DOHH2 (cell line): ENCODE results near the gene TMEM250.

Experiments used
- CTCF ChIP-seq: fragments of 200-600 bp; sonication (generic); IDR thresholded peaks from one replicate; pipeline ENCODE4 v1.5.1; 2014; ENCODE audit warnings: antibody characterized with exemption, mild to moderate bottlenecking, low read depth, low read length; ENCODE audit not compliant: poor library complexity, severe bottlenecking
- EZH2phosphoT487 ChIP-seq: fragments of 200-600 bp; sonication (generic); IDR thresholded peaks from 2 replicates; pipeline ENCODE4 v1.6.1; 2017; ENCODE audit warnings: borderline replicate concordance, mild to moderate bottlenecking, antibody characterized with exemption, low read length, moderate library complexity, mixed read lengths

- TF ChIP-seq CTCF (no peak), EZH2phosphoT487 (no peak)
These were observed 34.4 kb downstream of the TMEM250 start for GRCh38 chr9:136084063-136084944.
